Stimulated activated CD8-positive, alpha-beta memory T cell treated with anti-CD3 and anti-CD28 coated beads, Interleukin-15, amount 100 ng/mL, for 1 hour (primary cell): ENCODE data around the gene ZNF793.

Source experiments
- DNase-seq: peaks from one replicate; pipeline ENCODE4 v3.0.0-alpha.2; 2020; ENCODE audit warnings: low read depth

Gene ZNF793

GRCh38 chr19:37565370-37565669, 58.6 kb downstream of the ZNF793 start:
- no peak for DNase-seq

DNA sequence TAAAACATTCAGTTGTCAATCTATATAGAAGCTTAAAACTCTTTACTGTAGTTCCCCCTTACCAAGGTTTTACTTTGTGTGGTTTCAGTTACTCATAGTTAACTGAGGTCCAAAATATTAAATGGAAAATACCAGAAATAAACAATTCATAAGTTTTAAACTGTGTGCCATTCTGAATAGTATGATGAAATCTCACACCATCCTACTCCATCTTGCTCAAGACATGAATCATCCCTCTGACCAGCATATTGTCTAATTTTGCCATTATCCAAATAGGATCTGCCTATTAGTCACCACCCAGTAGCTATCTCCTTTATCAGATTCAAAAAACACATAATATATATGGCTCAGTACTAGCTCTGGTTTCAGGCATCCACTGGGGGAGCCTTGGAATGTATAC, 65.5 kb downstream of the ZNF793 start:
- no peak for DNase-seq

GRCh38 chr19:37583340-37583739, 76.6 kb downstream of the ZNF793 start:
- no peak for DNase-seq
